Activated T-helper 2 cell treated with anti-CD3 and anti-CD28 coated beads, Interferon-gamma antibody, Interleukin-2, Interleukin-4, amounts not matched to agents 10 μg/mL and 5 μg/mL and 100 μg/mL, durations not matched to agents 14 hours and 24 hours and 36 hours (primary cell): Measurements from ENCODE around the gene FUOM. TPM values are rescaled to one million over a fixed set of nuclear protein-coding genes. Genes with fewer than 3 reads are reported as not detected.
A peak's percentile ranks its signal among the peaks of the same experiment; 100 is the strongest.
"Not testable (repeated sequence)": the region's sequence is repeated elsewhere in the genome, so short reads cannot be mapped to it uniquely, and the experiment has no call there.

Experiments
- DNase-seq: peaks from one replicate; pipeline ENCODE4 v3.0.0; 2021; ENCODE audit warnings: low spot score
- H3K27ac Mint-ChIP-seq: one replicate; pipeline ENCODE4 v1.8.0; 2021; ENCODE audit warnings: mixed read lengths
- H3K27me3 Mint-ChIP-seq: one replicate; pipeline ENCODE4 v1.8.0; 2021; ENCODE audit warnings: low read depth, mixed read lengths
- H3K36me3 Mint-ChIP-seq: one replicate; pipeline ENCODE4 v1.8.0; 2021; ENCODE audit warnings: low read depth, mixed read lengths
- H3K4me1 Mint-ChIP-seq: one replicate; pipeline ENCODE4 v1.8.0; 2021; ENCODE audit warnings: low read depth, mixed read lengths
- H3K4me3 Mint-ChIP-seq: one replicate; pipeline ENCODE4 v1.8.0; 2021; ENCODE audit warnings: low read depth, mild to moderate bottlenecking, moderate library complexity, mixed read lengths
- H3K9me3 Mint-ChIP-seq: one replicate; pipeline ENCODE4 v1.8.0; 2021; ENCODE audit warnings: mixed read lengths
- intact Hi-C: fragments of 100-400 bp; cut with micrococcal nuclease; formaldehyde crosslinking; loops from one replicate; pipeline ENCODE4 v1.15.1; 2023
- total RNA-seq: library from RNA; stranded (reverse); gene quantifications from 2 replicates; pipeline ENCODE4 v1.2.3, GENCODE V29; 2022

FUOM gene
- total RNA-seq, 1 donor from 2014 or later, result 45.7 TPM

DNA sequence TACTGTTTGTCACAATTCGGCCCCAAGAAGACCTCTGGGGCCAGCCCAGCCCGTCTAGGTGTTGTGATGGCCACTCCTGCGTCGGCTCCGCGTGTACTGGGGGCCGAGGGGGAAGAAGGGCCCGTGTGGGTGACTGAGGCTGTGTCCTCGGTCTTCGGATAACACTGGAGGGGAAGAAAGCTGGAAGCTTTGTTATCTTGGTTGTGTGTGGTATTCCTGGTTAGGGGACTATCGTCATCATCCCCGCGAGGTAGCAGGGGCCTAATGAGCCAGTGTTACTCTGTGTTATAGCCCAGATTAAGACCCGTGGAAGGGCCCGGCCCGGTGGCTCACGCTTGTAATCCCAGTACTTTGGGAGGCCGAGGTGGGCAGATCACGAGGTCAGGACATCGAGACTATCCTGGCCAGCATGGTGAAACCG lies 37.0 kb upstream of the FUOM start:
- intact Hi-C loops, result loop anchor here (1.0 to 5.0 kb wide), 2 partner anchors 38 to 68 kb away; no protein-coding TSS in a partner anchor
- Mint-ChIP-seq H3K36me3 (peaks cover 49% of the 10 kb centered on the region), H3K4me3 (peak overlapping the region; percentile 96), H3K4me1 (peaks cover 33% of the 10 kb centered on the region), H3K27me3 (no peaks in the 10 kb centered on the region), H3K9me3 (no peaks in the 10 kb centered on the region), H3K27ac (peak overlapping the region; percentile 96)
- no peak for DNase-seq

- H3K4me1 Mint-ChIP-seq, result peaks cover 34% of the 10 kb centered on the region
- intact Hi-C loops, result loop anchor here (1.0 to 5.0 kb wide), 2 partner anchors 37 to 67 kb away; no protein-coding TSS in a partner anchor
- DNase-seq, result peak; percentile 93
- H3K4me3 Mint-ChIP-seq, result peak within 1 kb of the TSS; percentile 96
- H3K27me3 Mint-ChIP-seq, result no peaks in the 10 kb centered on the region
- peak within 1 kb of the TSS; percentile 96 for H3K27ac Mint-ChIP-seq
- H3K36me3 Mint-ChIP-seq, result peaks cover 43% of the 10 kb centered on the region
- no peaks in the 10 kb centered on the region for H3K9me3 Mint-ChIP-seq
Measured at GRCh38 chr10:133394064-133394663, 36.3 kb upstream of the FUOM start, which contains the start of gene MTG1. Gene MTG1 (plus strand): TSS chr10:133394157. CDS start chr10:133394221, 64 bp downstream.

GRCh38 chr10:133393401-133394063 lies 35.7 kb upstream of the FUOM start:
- H3K9me3 Mint-ChIP-seq, result no peaks in the 10 kb centered on the region
- no peaks in the 10 kb centered on the region for H3K27me3 Mint-ChIP-seq
- H3K36me3 Mint-ChIP-seq, result peaks cover 37% of the 10 kb centered on the region
- peak overlapping the region; percentile 74 for H3K27ac Mint-ChIP-seq
- H3K4me3 Mint-ChIP-seq, result peak overlapping the region; percentile 63
- peaks cover 40% of the 10 kb centered on the region for H3K4me1 Mint-ChIP-seq
- peak; percentile 8 for DNase-seq
- intact Hi-C loops, result loop anchor here (1.0 to 5.0 kb wide), 2 partner anchors 36 to 66 kb away; no protein-coding TSS in a partner anchor

DNA sequence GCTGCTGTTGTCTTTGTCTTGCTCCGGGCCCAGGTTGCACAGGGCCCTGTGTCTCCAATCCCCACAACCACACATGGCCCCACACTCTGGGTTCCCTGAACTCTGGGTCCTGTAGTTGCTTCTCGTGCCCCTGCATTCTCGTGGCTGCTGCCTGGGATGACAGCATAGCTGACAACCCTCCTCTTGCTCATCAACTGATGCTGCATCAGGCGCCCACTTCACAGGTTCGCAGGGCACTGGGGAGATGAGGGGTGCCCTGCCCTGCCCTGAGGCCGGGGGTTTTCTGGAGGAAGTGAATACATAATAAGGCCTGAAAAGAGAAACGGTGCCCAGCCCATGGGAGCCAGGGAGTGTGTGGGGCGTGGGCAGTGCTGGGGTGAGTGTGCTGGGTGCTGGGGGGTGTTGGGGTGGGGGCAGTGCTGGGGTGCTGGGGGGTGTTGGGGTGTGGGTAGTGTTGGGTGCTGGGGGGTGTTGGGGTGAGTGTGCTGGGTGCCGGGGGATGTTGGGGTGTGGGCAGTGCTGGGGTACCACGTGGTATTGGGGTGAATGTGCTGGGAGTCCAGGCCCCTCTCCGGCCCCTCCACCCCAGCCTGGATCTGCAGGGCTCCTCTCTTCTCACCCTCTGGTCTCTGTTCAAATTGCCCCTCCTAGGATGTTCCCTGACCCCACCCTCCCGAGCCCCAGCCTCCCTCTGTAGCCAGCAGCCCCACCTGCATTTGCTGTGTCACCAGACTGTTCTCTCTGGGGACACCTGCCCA lies 34.1 kb upstream of the FUOM start:
- peak; percentile 8 for DNase-seq
- no peaks in the 10 kb centered on the region for H3K27me3 Mint-ChIP-seq

DNA sequence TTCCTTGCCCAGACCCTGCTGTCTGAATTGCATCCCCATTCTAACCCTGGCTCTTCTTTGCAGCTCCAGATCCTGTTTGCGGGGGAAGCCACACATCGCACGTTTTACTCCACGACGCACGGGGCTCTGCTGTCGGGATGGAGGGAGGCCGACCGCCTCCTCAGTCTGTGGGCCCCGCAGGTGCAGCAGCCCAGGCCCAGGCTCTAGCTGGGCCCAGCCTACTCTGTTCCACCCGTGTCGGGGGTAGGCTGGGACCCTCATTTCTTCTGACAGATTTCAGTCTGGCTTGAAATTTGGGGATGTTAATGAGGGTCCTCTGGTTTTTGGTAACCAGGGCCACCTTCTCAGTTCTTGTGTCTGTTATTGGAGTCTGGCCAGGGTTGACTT lies 33.4 kb upstream of the FUOM start:
- Mint-ChIP-seq H3K9me3 (no peaks in the 10 kb centered on the region), H3K27ac (peak overlapping the region; percentile 95), H3K36me3 (peaks cover 21% of the 10 kb centered on the region), H3K27me3 (no peaks in the 10 kb centered on the region), H3K4me3 (peak overlapping the region; percentile 2), H3K4me1 (peaks cover 46% of the 10 kb centered on the region)
- intact Hi-C loops, result loop anchor here (5.0 kb wide), 1 partner anchor 64 kb away; no protein-coding TSS in a partner anchor
- DNase-seq, result no peak

More for the DNA sequence above, 34.1 kb upstream of the FUOM start:
- H3K27ac Mint-ChIP-seq, result peak overlapping the region; percentile 95
- H3K9me3 Mint-ChIP-seq, result no peaks in the 10 kb centered on the region
- peaks cover 24% of the 10 kb centered on the region for H3K36me3 Mint-ChIP-seq
- intact Hi-C loops, result loop anchor here (5.0 kb wide), 1 partner anchor 65 kb away; no protein-coding TSS in a partner anchor
- H3K4me3 Mint-ChIP-seq, result peak overlapping the region; percentile 2
- H3K4me1 Mint-ChIP-seq, result peaks cover 46% of the 10 kb centered on the region

- intact Hi-C loops, result loop anchor here (1.0 to 5.0 kb wide), 2 partner anchors 12 to 63 kb away; no protein-coding TSS in a partner anchor
- Mint-ChIP-seq H3K36me3 (peaks cover 21% of the 10 kb centered on the region), H3K27me3 (no peaks in the 10 kb centered on the region), H3K4me3 (peak overlapping the region; percentile 62), H3K27ac (peak overlapping the region; percentile 95), H3K9me3 (no peaks in the 10 kb centered on the region), H3K4me1 (peaks cover 44% of the 10 kb centered on the region)
- DNase-seq, result no peak
Measured at GRCh38 chr10:133390597-133391248, 32.9 kb upstream of the FUOM start.

- H3K4me3 Mint-ChIP-seq, result peak overlapping the region; percentile 78
- H3K4me1 Mint-ChIP-seq, result peaks cover 36% of the 10 kb centered on the region
- peak; percentile 46 for DNase-seq
- intact Hi-C loops, result loop anchor here (1.0 kb wide), 1 partner anchor 113 kb away; the partner anchor contains the start of gene ADAM8
- H3K36me3 Mint-ChIP-seq, result peaks cover 12% of the 10 kb centered on the region
- H3K27me3 Mint-ChIP-seq, result no peaks in the 10 kb centered on the region
- peak overlapping the region; percentile 90 for H3K27ac Mint-ChIP-seq
- no peaks in the 10 kb centered on the region for H3K9me3 Mint-ChIP-seq
Measured at GRCh38 chr10:133388973-133389818, 31.4 kb upstream of the FUOM start.

GRCh38 chr10:133388236-133388972 lies 30.6 kb upstream of the FUOM start:
- no peaks in the 10 kb centered on the region for H3K27me3 Mint-ChIP-seq
- peak overlapping the region; percentile 78 for H3K4me3 Mint-ChIP-seq
- H3K9me3 Mint-ChIP-seq, result no peaks in the 10 kb centered on the region
- intact Hi-C loops, result no loop called here
- peak overlapping the region; percentile 90 for H3K27ac Mint-ChIP-seq
- peaks cover 35% of the 10 kb centered on the region for H3K4me1 Mint-ChIP-seq
- H3K36me3 Mint-ChIP-seq, result peaks cover 12% of the 10 kb centered on the region
- no peak for DNase-seq

DNA sequence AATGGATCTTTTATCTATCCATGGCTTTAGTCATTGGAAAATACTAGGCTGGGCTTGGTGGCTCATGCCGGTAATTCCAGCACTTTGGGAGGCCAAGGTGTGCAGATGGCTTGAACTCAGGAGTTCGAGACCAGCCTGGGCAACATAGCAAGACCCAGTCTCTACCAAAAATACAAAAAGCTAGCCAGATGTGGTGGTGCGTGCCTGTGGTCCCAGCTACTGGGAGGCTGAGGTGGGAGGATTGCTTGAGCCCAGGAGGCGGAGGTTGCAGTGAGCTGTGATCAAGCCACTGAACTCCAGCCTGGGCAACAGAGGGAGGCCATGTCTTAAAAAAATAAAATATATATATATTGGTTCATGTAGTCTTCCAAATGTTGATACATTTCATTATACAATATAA lies 29.1 kb upstream of the FUOM start:
- Mint-ChIP-seq H3K36me3 (peaks cover 17% of the 10 kb centered on the region), H3K4me1 (peaks cover 38% of the 10 kb centered on the region)
- DNase-seq, H3K9me3 Mint-ChIP-seq, H3K27ac Mint-ChIP-seq, H3K27me3 Mint-ChIP-seq, H3K4me3 Mint-ChIP-seq, intact Hi-C loops: not testable (repeated sequence)

- Mint-ChIP-seq H3K9me3 (no peaks in the 10 kb centered on the region), H3K36me3 (peaks cover 12% of the 10 kb centered on the region), H3K4me1 (peaks cover 24% of the 10 kb centered on the region), H3K27ac (no peak overlapping the region), H3K27me3 (no peaks in the 10 kb centered on the region), H3K4me3 (no peak overlapping the region)
- no peak for DNase-seq
- intact Hi-C loops, result no loop called here
Measured at GRCh38 chr10:133385214-133385613, 27.4 kb upstream of the FUOM start.

DNA sequence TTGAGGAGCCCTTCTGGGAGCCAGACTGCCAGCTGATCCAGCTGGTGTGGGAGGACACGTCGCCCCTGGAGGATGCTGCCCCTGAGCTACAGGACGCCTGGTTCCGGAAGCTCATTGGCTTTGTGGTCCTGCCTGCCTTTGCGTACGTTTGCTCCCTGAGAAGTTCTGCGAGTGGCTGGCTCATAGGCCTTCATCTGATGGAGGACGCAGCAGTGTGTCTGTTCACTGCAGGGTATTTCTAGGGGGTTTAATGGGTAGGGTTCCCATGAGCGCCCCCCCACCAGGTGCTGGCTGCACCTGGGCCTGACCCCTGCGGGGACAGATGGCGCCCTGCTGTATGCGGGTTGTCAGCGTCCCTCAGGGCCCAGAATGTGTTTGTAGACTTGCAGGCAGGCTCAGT lies 26.3 kb upstream of the FUOM start:
- intact Hi-C loops, result no loop called here
- H3K9me3 Mint-ChIP-seq, result no peaks in the 10 kb centered on the region
- H3K4me1 Mint-ChIP-seq, result peaks cover 16% of the 10 kb centered on the region
- DNase-seq, result no peak
- H3K4me3 Mint-ChIP-seq, result no peak overlapping the region
- H3K27me3 Mint-ChIP-seq, result no peaks in the 10 kb centered on the region
- peaks cover 12% of the 10 kb centered on the region for H3K36me3 Mint-ChIP-seq
- no peak overlapping the region for H3K27ac Mint-ChIP-seq
